Endothelial cell of umbilical vein (primary cell): Measurements from ENCODE around the gene EHBP1L1. TPM values are rescaled to one million over a fixed set of nuclear protein-coding genes. Genes with fewer than 3 reads are reported as not detected.

Experiments
- BruUV-seq: library from RNA; stranded (reverse); fragments of 400-500 nt; replicated peaks from 2 replicates; lab custom pipeline; 2021; lab: Mats Ljungman, UMichigan
- CTCF ChIA-PET: fragments of 300-600, 350-600 bp; sonication (Branson Sonifier 250); formaldehyde crosslinking; loops from one replicate; lab custom pipeline; 2021; ENCODE audit warnings: antibody characterized with exemption, inconsistent platforms; lab: Charles Lee
- POLR2A ChIA-PET: fragments of 300-600, 350-600 bp; sonication (Branson Sonifier 250); formaldehyde crosslinking; loops from one replicate; lab custom pipeline; 2021; ENCODE audit warnings: antibody characterized with exemption, inconsistent platforms; lab: Charles Lee
- DNase-seq: peaks from one replicate; pipeline ENCODE4 v3.0.0-alpha.2; 2011; ENCODE audit warnings: low read depth, low spot score
- FAIRE-seq: peaks from 2 replicates; lab custom pipeline; 2011; peaks lifted over from hg19 to GRCh38; lab: Jason Lieb, UNC
- H2AFZ ChIP-seq: 2 replicates; pipeline ENCODE4 v1.6.0; 2012; ENCODE audit warnings: low read depth, low read length, control low read depth, inconsistent platforms
- H3K27ac ChIP-seq: 2 replicates; pipeline ENCODE4 v1.5.1; 2011; ENCODE audit warnings: low read depth, mild to moderate bottlenecking, control low read depth, low read length, moderate library complexity; ENCODE audit not compliant: insufficient read depth
- H3K27me3 ChIP-seq, 2 experiments: 2 replicates each; pipeline versions ENCODE4 v1.6.0 to v1.6.1; 2011; ENCODE audit warnings: low read length in 2 of 2, mixed read lengths in 1 of 2; ENCODE audit not compliant: control insufficient read depth in 2 of 2, insufficient read depth in 2 of 2
- H3K36me3 ChIP-seq, 2 experiments: 2 replicates in 1 of 2; 3 replicates in 1 of 2; pipeline ENCODE4 v1.5.1; 2011; ENCODE audit warnings: low read length in 2 of 2, mild to moderate bottlenecking in 1 of 2, moderate library complexity in 1 of 2; ENCODE audit not compliant: control insufficient read depth in 2 of 2, insufficient read depth in 2 of 2; ENCODE audit errors: extremely low read depth in 1 of 2
- H3K4me1 ChIP-seq: 3 replicates; pipeline ENCODE4 v1.5.1; 2011; ENCODE audit warnings: mild to moderate bottlenecking, low read length; ENCODE audit not compliant: control insufficient read depth, insufficient read depth; ENCODE audit errors: extremely low read depth
- H3K4me2 ChIP-seq: 2 replicates; pipeline ENCODE4 v1.6.1; 2011; ENCODE audit warnings: low read length, control low read depth, mixed read lengths; ENCODE audit not compliant: insufficient read depth
- H3K4me3 ChIP-seq, 3 experiments: fragments of 200-600 bp in 1 of 3; sonication (generic), shearing (Covaris generic) in 1 of 3; replicated peaks in 1 of 3; 2 replicates each; pipeline ENCODE4 v1.5.1; 2011 to 2016; ENCODE audit warnings: control low read depth in 3 of 3, low read length in 3 of 3, mild to moderate bottlenecking in 2 of 3, inconsistent platforms in 1 of 3, low read depth in 1 of 3, moderate library complexity in 1 of 3; ENCODE audit not compliant: insufficient read depth in 1 of 3
- H3K79me2 ChIP-seq: 2 replicates; pipeline ENCODE4 v1.6.0; 2012; ENCODE audit warnings: low read length, inconsistent platforms; ENCODE audit not compliant: control insufficient read depth, insufficient read depth
- H3K9ac ChIP-seq: replicated peaks from 2 replicates; pipeline ENCODE3; 2011; ENCODE audit warnings: low read length, control low read depth; ENCODE audit not compliant: insufficient read depth; ENCODE audit errors: extremely low read depth
- H3K9me1 ChIP-seq: replicated peaks from 3 replicates; pipeline ENCODE4 v1.6.0; 2011; ENCODE audit warnings: mild to moderate bottlenecking, low read length; ENCODE audit not compliant: control insufficient read depth, insufficient read depth; ENCODE audit errors: extremely low read depth
- H3K9me3 ChIP-seq: replicated peaks from 2 replicates; pipeline ENCODE4 v1.5.1; 2012; ENCODE audit warnings: low read length, inconsistent platforms; ENCODE audit not compliant: control insufficient read depth, insufficient read depth
- H4K20me1 ChIP-seq: replicated peaks from 2 replicates; pipeline ENCODE3; 2011; ENCODE audit warnings: mild to moderate bottlenecking, low read length; ENCODE audit not compliant: control insufficient read depth, insufficient read depth; ENCODE audit errors: extremely low read depth
- EZH2 ChIP-seq: IDR thresholded peaks from 2 replicates; pipeline ENCODE4 v1.6.1; 2012; ENCODE audit warnings: borderline replicate concordance, low read depth, mild to moderate bottlenecking, moderate library complexity, low read length, inconsistent platforms; ENCODE audit not compliant: severe bottlenecking
- FOS ChIP-seq: IDR thresholded peaks from 2 replicates; pipeline ENCODE4 v1.6.1; 2011; ENCODE audit warnings: mild to moderate bottlenecking, low read length, moderate library complexity, borderline replicate concordance; ENCODE audit not compliant: insufficient read depth
- GATA2 ChIP-seq: IDR thresholded peaks from 2 replicates; pipeline ENCODE4 v1.7.0; 2011; ENCODE audit warnings: low read depth, mild to moderate bottlenecking, moderate library complexity, mixed read lengths, low read length; ENCODE audit not compliant: insufficient read length, insufficient read depth
- JUN ChIP-seq: IDR thresholded peaks from 2 replicates; pipeline ENCODE4 v1.6.1; 2011; ENCODE audit warnings: borderline replicate concordance, low read depth; ENCODE audit not compliant: insufficient read length, insufficient read depth
- MAX ChIP-seq: IDR thresholded peaks from 2 replicates; pipeline ENCODE4 v1.6.1; 2011; ENCODE audit not compliant: insufficient read depth, insufficient read length
- MYC ChIP-seq: IDR thresholded peaks from one replicate; pipeline ENCODE4 v1.6.1; 2011; ENCODE audit warnings: mild to moderate bottlenecking, low read depth, low read length
- POLR2A ChIP-seq: IDR thresholded peaks from 2 replicates; pipeline ENCODE4 v1.6.1; 2012; ENCODE audit warnings: low read depth, mild to moderate bottlenecking, control low read depth, low read length
- POLR2AphosphoS5 ChIP-seq: IDR thresholded peaks from 2 replicates; pipeline ENCODE4 v1.6.1; 2012; ENCODE audit warnings: low read depth, mild to moderate bottlenecking, control low read depth, low read length, moderate library complexity; ENCODE audit not compliant: insufficient read depth
- dilution Hi-C: fragments of 300-500 bp; cut with MboI; formaldehyde crosslinking; loops from one replicate; pipeline ENCODE4 v1.15.0; 2019; ENCODE audit warnings: low sequenced_read_pairs; ENCODE audit not compliant: extremely low pct_ligation_motif_present
- intact Hi-C: fragments of 100-400 bp; cut with micrococcal nuclease; formaldehyde crosslinking; loops from one replicate; pipeline ENCODE4 v1.10.0; 2022
- polyA plus RNA-seq, 4 experiments: library from polyadenylated mRNA; depleted of rRNA in 3 of 4; stranded (reverse) in 3 of 4; unstranded in 1 of 4; fragments of >200 nt; gene quantifications; 2 replicates each; pipeline versions ENCODE4 v1.2.1 to v1.2.3, GENCODE V29; 2011 to 2012; ENCODE audit warnings: missing spikeins in 1 of 4
- total RNA-seq: library from RNA; stranded (reverse); gene quantifications from 2 replicates; pipeline ENCODE4 v1.2.3, GENCODE V29; 2021
- TF ChIP-seq, protein P1 (sequence below), 2 donors: IDR thresholded peaks; 1 replicate in 1 of 2; 2 replicates in 1 of 2; pipeline ENCODE4 v1.5.1; 2011; ENCODE audit warnings: low read length in 2 of 2, mild to moderate bottlenecking in 2 of 2, moderate library complexity in 2 of 2, control low read depth in 1 of 2, inconsistent platforms in 1 of 2, low read depth in 1 of 2; ENCODE audit not compliant: insufficient read depth in 1 of 2; ENCODE audit errors: extremely low read depth in 1 of 2

The EHBP1L1 gene
- total and polyA plus RNA-seq, 2 donors (not counting 3 experiments of a cell fraction or from before 2014, with no cell fraction given), result 12.7 to 19.7 TPM

- TSS peak; percentile 4 for BruUV-seq
- FAIRE-seq (no peak), DNase-seq (no peak)
- intact Hi-C loops, result loop anchor here (1.0 to 5.0 kb wide), 2 partner anchors 15 to 350 kb away; no protein-coding TSS in a partner anchor
- Histone ChIP-seq H3K79me2 (peaks cover 16% of the 10 kb centered on the region), H4K20me1 (no peaks in the 10 kb centered on the region), H3K4me2 (no peak overlapping the region), H3K27ac (no peak overlapping the region), H3K4me1 (peaks cover 35% of the 10 kb centered on the region), H3K4me3 (no peak overlapping the region), H3K27me3 (no peaks in the 10 kb centered on the region), H2AFZ (no peak overlapping the region), H3K9me3 (no peaks in the 10 kb centered on the region), H3K36me3 (peaks cover 6 to 32% of the 10 kb centered on the region in 2 experiments), H3K9me1 (no peaks in the 10 kb centered on the region), H3K9ac (no peak overlapping the region)
- ChIA-PET POLR2A (interaction anchor here (0.8 to 1.1 kb wide), 6 partner anchors 9 to 75 kb away, joined by 3 to 9 read pairs (median 4); partner anchors contain the start of genes KAT5 and RELA), CTCF (interaction anchor here (1.0 to 2.3 kb wide), 16 partner anchors 9 to 385 kb away, joined by 3 to 44 read pairs (median 8); partner anchors contain the start of genes MUS81 and RELA)
- dilution Hi-C loops, result no loop called here
- TF ChIP-seq EZH2 (no peak), FOS (no peak), GATA2 (no peak), JUN (no peak), MAX (no peak), POLR2A (no peak), MYC (no peak), POLR2AphosphoS5 (no peak)
- TF ChIP-seq, protein P1, sequence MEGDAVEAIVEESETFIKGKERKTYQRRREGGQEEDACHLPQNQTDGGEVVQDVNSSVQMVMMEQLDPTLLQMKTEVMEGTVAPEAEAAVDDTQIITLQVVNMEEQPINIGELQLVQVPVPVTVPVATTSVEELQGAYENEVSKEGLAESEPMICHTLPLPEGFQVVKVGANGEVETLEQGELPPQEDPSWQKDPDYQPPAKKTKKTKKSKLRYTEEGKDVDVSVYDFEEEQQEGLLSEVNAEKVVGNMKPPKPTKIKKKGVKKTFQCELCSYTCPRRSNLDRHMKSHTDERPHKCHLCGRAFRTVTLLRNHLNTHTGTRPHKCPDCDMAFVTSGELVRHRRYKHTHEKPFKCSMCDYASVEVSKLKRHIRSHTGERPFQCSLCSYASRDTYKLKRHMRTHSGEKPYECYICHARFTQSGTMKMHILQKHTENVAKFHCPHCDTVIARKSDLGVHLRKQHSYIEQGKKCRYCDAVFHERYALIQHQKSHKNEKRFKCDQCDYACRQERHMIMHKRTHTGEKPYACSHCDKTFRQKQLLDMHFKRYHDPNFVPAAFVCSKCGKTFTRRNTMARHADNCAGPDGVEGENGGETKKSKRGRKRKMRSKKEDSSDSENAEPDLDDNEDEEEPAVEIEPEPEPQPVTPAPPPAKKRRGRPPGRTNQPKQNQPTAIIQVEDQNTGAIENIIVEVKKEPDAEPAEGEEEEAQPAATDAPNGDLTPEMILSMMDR (IDR thresholded peaks at IDR 0.05; ENCODE audit: extremely low read depth in 1 of 2, insufficient read depth in 1 of 2, low read depth in 1 of 2, low read length in 2 of 2), result no peak
Observed at GRCh38 chr11:65637032-65637557, 61.2 kb downstream of the EHBP1L1 start.
